WERI-Rb-1 (cell line): ENCODE results near the gene WDPCP.

Experiments
- DNase-seq: peaks from one replicate; pipeline ENCODE4 v3.0.0-alpha.2; 2020
- H3K27ac ChIP-seq: fragments of 250-450 bp; sonication (Bioruptor Pico); 2 replicates; pipeline ENCODE4 v1.5.1; 2020; ENCODE audit warnings: mild to moderate bottlenecking, moderate library complexity
- H3K27me3 ChIP-seq: fragments of 250-450 bp; sonication (Bioruptor Pico); 2 replicates; pipeline ENCODE4 v1.5.1; 2021; ENCODE audit warnings: mild to moderate bottlenecking, low read depth, moderate library complexity; ENCODE audit not compliant: insufficient read depth, severe bottlenecking
- H3K36me3 ChIP-seq: fragments of 250-450 bp; sonication (Bioruptor Pico); 2 replicates; pipeline ENCODE4 v1.5.1; 2020; ENCODE audit warnings: mild to moderate bottlenecking, moderate library complexity
- H3K4me3 ChIP-seq: 2 replicates; pipeline ENCODE4 v1.5.1; 2011; ENCODE audit warnings: low read depth, mild to moderate bottlenecking, control low read depth, low read length
- H3K9me3 ChIP-seq: fragments of 250-450 bp; sonication (Bioruptor Pico); 2 replicates; pipeline ENCODE4 v1.5.1; 2021; ENCODE audit warnings: mild to moderate bottlenecking, moderate library complexity; ENCODE audit not compliant: severe bottlenecking
- CTCF ChIP-seq: IDR thresholded peaks from 2 replicates; pipeline ENCODE4 v1.5.1; 2011; ENCODE audit warnings: low read depth, mild to moderate bottlenecking, control low read depth, inconsistent platforms, low read length

The WDPCP gene

GRCh38 chr2:63494968-63495367, 93.3 kb downstream of the WDPCP start:
- Histone ChIP-seq H3K27me3 (no peaks in the 10 kb centered on the region), H3K4me3 (no peak overlapping the region), H3K9me3 (no peaks in the 10 kb centered on the region), H3K36me3 (no peaks in the 10 kb centered on the region), H3K27ac (no peak overlapping the region)
- TF ChIP-seq CTCF = no peak
- DNase-seq = no peak

- Histone ChIP-seq H3K4me3 (no peak overlapping the region), H3K36me3 (no peaks in the 10 kb centered on the region), H3K27me3 (no peaks in the 10 kb centered on the region), H3K27ac (no peak overlapping the region), H3K9me3 (no peaks in the 10 kb centered on the region)
- no peak for TF ChIP-seq CTCF
- DNase-seq = no peak
These were observed 94.2 kb downstream of the WDPCP start for GRCh38 chr2:63494100-63494499.

- no peak overlapping the region for H3K4me3 ChIP-seq
- H3K27ac ChIP-seq = no peak overlapping the region
- H3K9me3 ChIP-seq = no peaks in the 10 kb centered on the region
- DNase-seq = peak; percentile 21
- TF ChIP-seq CTCF = peak; percentile 47
- no peaks in the 10 kb centered on the region for H3K36me3 ChIP-seq
- no peaks in the 10 kb centered on the region for H3K27me3 ChIP-seq
These were observed 100.1 kb downstream of the WDPCP start for GRCh38 chr2:63488118-63488713.

- no peaks in the 10 kb centered on the region for H3K36me3 ChIP-seq
- DNase-seq = peak; percentile 11
- H3K27ac ChIP-seq = no peak overlapping the region
- no peaks in the 10 kb centered on the region for H3K27me3 ChIP-seq
- no peak overlapping the region for H3K4me3 ChIP-seq
- no peaks in the 10 kb centered on the region for H3K9me3 ChIP-seq
- TF ChIP-seq CTCF = peak; percentile 14; the same call in 1 of the 2 replicates
These were observed 101.4 kb downstream of the WDPCP start for GRCh38 chr2:63486861-63487290.

- Histone ChIP-seq H3K36me3 (no peaks in the 10 kb centered on the region), H3K27me3 (no peaks in the 10 kb centered on the region), H3K27ac (no peak overlapping the region), H3K4me3 (no peak overlapping the region), H3K9me3 (no peaks in the 10 kb centered on the region)
- no peak for TF ChIP-seq CTCF
- DNase-seq = no peak
These were observed 103.4 kb downstream of the WDPCP start for GRCh38 chr2:63484901-63485300.

GRCh38 chr2:63484481-63484880, 103.8 kb downstream of the WDPCP start:
- DNase-seq = no peak
- Histone ChIP-seq H3K4me3 (no peak overlapping the region), H3K27ac (no peak overlapping the region), H3K9me3 (no peaks in the 10 kb centered on the region), H3K36me3 (no peaks in the 10 kb centered on the region), H3K27me3 (no peaks in the 10 kb centered on the region)
- TF ChIP-seq CTCF = no peak
